SK-N-MC (cell line): Measurements from ENCODE around the gene MTMR3.

Source experiments
- EZH2 ChIP-seq: fragments of 200-600 bp; sonication (generic); IDR thresholded peaks from one replicate; pipeline ENCODE4 v1.6.1; 2017; ENCODE audit warnings: antibody characterized with exemption
- POLR2AphosphoS5 ChIP-seq: IDR thresholded peaks from 2 replicates; pipeline ENCODE4 v1.6.1; 2012; ENCODE audit warnings: mild to moderate bottlenecking, low read depth, low read length, borderline replicate concordance

- TF ChIP-seq POLR2AphosphoS5 (no peak), EZH2 (no peak)
Measured at GRCh38 chr22:29949872-29950271, 66.9 kb downstream of the MTMR3 start.
